HG03565 (cell line): ENCODE measurements around the gene GRIK4.
"Not testable (repeated sequence)": the region's sequence is repeated elsewhere in the genome, so short reads cannot be mapped to it uniquely, and the experiment has no call there.

Experiments
- ATAC-seq: cut with Tn5 transposase; IDR thresholded peaks from one replicate; pipeline ENCODE4 v1.9.1; 2021; ENCODE audit warnings: mild to moderate bottlenecking, moderate library complexity; ENCODE audit not compliant: unreplicated experiment

GRIK4 gene

GRCh38 chr11:121023848-121024751 lies 512.6 kb downstream of the GRIK4 start, which contains the start of gene TBCEL:
Gene TBCEL, plus strand, starts transcription at chr11:121024102. Its CDS starts 21,589 bp downstream, at chr11:121045691.
- peak; percentile 86 for ATAC-seq

- ATAC-seq: no peak
These were observed 513.4 kb downstream of the GRIK4 start for GRCh38 chr11:121024989-121025388.

GRCh38 chr11:121029153-121029552 lies 517.6 kb downstream of the GRIK4 start:
- ATAC-seq: no peak

GRCh38 chr11:121029813-121030445 lies 518.4 kb downstream of the GRIK4 start:
- ATAC-seq: no peak

- ATAC-seq: no peak
These were observed 519.6 kb downstream of the GRIK4 start for GRCh38 chr11:121031167-121031566.

- not testable (repeated sequence) for ATAC-seq
These were observed 520.1 kb downstream of the GRIK4 start for GRCh38 chr11:121031648-121032047.

GRCh38 chr11:121032546-121032945 lies 521.0 kb downstream of the GRIK4 start:
- no peak for ATAC-seq

- no peak for ATAC-seq
These were observed 522.1 kb downstream of the GRIK4 start for GRCh38 chr11:121033635-121034034.

GRCh38 chr11:121035169-121035755 lies 523.7 kb downstream of the GRIK4 start:
- ATAC-seq: no peak

GRCh38 chr11:121035780-121036179 lies 524.2 kb downstream of the GRIK4 start:
- no peak for ATAC-seq

GRCh38 chr11:121037016-121037415 lies 525.5 kb downstream of the GRIK4 start:
- no peak for ATAC-seq
